Measurements from ENCODE around the gene NF1.

Gene NF1

GRCh38 chr17:31318851-31319661 lies 224.3 kb downstream of the NF1 start:
- no peak for DNase-seq (ENCODE audit: extremely low read depth, low read depth)
- TF ChIP-seq CTCF (IDR thresholded peaks at IDR 0.05; ENCODE audit: low read depth, low read length): no peak

GRCh38 chr17:31320241-31320640 lies 225.5 kb downstream of the NF1 start:
- no peak for DNase-seq (ENCODE audit: extremely low read depth, low read depth)
- TF ChIP-seq CTCF (IDR thresholded peaks at IDR 0.05; ENCODE audit: low read depth, low read length): no peak

- no peak for DNase-seq (ENCODE audit: extremely low read depth, low read depth)
- TF ChIP-seq CTCF (IDR thresholded peaks at IDR 0.05; ENCODE audit: low read depth, low read length): no peak
These were observed 226.0 kb downstream of the NF1 start for GRCh38 chr17:31320791-31321190.

GRCh38 chr17:31321481-31321880 lies 226.7 kb downstream of the NF1 start, which contains the start of gene EVI2A:
EVI2A (minus strand) TSS chr17:31321622; CDS start chr17:31319013, 2,609 bp downstream.
- no peak for TF ChIP-seq CTCF (IDR thresholded peaks at IDR 0.05; ENCODE audit: low read depth, low read length)
- DNase-seq (ENCODE audit: extremely low read depth, low read depth): no peak

GRCh38 chr17:31321966-31322365 lies 227.2 kb downstream of the NF1 start:
- no peak for TF ChIP-seq CTCF (IDR thresholded peaks at IDR 0.05; ENCODE audit: low read depth, low read length)
- DNase-seq (ENCODE audit: extremely low read depth, low read depth): no peak

- DNase-seq (ENCODE audit: extremely low read depth, low read depth): no peak
- no peak for TF ChIP-seq CTCF (IDR thresholded peaks at IDR 0.05; ENCODE audit: low read depth, low read length)
These were observed 228.8 kb downstream of the NF1 start for GRCh38 chr17:31323551-31323950.

GRCh38 chr17:31327534-31328159 lies 232.9 kb downstream of the NF1 start:
- no peak for DNase-seq (ENCODE audit: extremely low read depth, low read depth)

More at GRCh38 chr17:31327534-31328159, 232.9 kb downstream of the NF1 start:
- TF ChIP-seq CTCF (IDR thresholded peaks at IDR 0.05; ENCODE audit: low read depth, low read length): no peak

All from AG09319 (cell line).